GM18517 (cell line): ENCODE measurements around the gene DUOX2.
"Not testable (repeated sequence)": the region's sequence is repeated elsewhere in the genome, so short reads cannot be mapped to it uniquely, and the experiment has no call there.

Experiments
- ATAC-seq: cut with Tn5 transposase; IDR thresholded peaks from one replicate; pipeline ENCODE4 v1.9.1; 2021; ENCODE audit warnings: mild to moderate bottlenecking, moderate library complexity; ENCODE audit not compliant: unreplicated experiment

Gene DUOX2

DNA sequence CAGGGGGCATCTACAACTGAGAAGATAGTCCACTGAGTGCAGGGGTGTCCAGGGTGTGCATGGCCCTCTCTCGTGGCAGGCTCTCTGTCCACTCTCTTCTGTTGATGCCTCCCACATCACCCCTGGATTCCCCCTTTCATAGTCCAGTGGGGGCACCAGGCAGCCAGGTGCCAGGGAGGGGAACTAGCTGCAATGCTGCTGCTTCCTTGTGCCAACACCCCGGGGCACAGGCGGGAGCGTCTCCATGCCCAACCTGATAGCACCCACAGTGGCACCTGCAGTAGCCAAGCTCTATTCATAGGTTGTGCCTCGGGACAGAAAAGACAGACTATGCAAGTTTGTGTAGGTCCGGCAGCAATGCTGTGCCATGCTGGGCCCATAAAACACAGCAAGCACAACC lies 11.7 kb downstream of the DUOX2 start:
- no peak for ATAC-seq

DNA sequence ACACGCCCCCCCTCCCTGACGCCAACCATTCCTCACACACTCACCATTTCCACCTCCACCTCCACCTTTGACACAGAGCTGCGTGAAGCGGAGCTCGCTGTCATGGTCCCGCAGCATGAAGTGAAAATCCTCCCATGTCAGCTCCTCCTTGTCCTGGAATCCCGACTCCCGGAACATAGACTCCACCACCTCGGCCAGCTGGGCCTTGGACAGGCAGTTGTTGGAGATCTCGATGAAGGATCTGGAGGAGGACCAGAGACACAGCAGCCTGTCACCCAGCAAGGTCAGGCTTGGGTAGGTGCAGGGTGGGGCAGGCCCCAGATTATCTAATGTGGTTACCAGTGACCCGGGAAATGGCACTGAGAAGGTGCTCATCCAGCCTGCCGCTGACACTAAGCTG lies 12.2 kb downstream of the DUOX2 start:
- ATAC-seq, result no peak

DNA sequence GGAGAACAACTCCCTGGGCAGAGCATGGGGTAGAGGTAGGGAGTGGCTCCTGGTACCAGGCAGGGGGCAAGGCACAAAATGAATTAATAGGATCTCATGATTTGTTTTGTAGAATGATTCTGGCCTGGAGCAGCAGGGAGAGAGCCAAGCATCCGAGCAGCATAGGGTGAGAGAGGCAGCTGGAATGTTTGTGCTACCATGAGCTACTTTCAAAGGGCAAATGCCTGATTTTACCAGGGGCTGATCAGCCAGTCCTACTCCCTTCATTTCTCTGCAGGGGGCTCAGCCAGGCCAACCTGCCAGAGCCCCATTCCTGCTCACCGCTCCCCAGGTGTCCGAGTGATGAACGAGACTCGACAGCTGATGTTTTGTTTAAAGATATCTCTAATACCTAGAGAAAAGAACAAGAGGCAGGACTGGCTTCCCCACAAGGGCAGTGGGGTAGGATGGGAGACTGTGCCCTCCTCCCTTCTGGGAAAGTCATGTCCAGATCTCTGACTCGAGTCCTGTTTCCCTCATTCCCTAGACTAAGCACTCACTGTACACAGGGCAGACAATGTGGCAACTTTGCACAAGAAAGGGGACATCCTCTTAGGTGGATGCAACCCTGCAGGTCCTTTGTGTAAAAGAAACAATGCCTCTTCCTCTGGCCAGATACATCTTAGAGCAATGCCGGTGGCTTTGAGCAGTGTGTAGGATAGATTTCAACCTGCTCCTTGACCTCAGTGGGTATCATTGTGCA lies 12.9 kb downstream of the DUOX2 start:
- no peak for ATAC-seq

DNA sequence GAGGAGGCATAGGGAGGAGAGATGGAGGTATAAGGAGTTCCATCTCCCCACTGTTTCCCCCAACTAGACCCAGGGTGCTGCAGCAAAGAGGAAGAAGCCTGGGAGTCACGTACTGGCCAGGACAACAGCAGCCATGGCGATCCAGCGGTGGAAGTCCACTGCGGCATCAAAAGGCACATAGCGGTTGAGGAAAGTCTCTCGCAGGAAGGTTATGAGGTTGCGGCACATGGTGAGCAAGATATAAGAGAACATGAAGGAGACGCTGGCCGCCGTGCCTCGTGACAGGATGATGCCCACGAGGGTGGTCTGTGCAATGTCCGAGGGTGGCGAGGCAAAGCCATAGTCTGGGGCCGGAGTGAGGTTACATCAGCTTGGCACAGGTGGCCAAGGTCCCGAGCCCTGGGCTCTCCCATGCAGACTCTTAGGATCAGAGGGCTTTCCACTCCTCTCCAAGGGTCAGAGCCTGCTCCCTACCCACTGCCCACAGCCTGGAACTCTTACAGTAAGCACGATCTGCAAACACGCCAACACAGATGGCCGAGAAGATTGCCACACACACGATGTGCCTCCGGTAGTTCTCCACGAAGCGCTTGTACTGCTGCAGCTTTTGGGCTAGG lies 14.3 kb downstream of the DUOX2 start:
- no peak for ATAC-seq

DNA sequence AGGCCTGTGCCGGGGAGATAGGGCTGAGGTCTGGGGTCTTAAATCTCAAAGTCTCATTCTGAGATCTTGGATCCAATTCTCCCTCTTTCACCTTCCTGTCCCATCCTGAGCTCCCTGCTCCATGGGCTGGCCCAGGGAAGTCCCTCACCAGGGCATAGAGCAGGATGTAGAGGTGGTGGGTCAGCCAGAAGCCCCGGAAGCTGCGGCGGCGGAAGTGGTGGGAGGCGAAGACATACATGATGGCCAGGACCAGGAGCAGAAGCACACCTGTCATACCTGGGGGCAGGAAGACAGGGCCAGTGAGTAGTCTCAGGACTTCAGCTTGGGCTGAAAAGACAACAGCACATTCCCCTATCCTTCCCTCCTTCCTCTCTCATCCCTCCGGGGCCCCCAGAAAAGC lies 16.5 kb downstream of the DUOX2 start:
- ATAC-seq, result no peak

DNA sequence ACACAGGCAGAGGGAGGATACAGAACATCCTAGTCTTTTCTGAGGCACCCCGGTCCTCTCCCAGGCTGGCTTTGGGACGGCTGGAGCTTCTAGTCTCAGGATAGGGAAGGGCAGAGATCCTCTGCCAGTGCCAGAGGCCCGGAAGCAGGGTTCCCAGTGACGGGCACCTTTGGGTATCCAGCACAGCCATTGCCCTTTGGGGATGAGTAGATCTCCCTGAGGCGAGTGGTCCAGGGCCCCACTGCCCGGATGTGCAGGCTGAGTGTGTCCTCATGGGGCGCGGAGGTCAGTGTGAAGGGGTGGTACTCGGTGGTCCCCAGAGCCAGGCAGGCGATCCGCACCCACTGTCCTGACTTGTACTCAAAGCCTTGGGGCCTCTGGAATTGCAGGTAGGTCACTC lies 18.3 kb downstream of the DUOX2 start:
- ATAC-seq, result no peak

DNA sequence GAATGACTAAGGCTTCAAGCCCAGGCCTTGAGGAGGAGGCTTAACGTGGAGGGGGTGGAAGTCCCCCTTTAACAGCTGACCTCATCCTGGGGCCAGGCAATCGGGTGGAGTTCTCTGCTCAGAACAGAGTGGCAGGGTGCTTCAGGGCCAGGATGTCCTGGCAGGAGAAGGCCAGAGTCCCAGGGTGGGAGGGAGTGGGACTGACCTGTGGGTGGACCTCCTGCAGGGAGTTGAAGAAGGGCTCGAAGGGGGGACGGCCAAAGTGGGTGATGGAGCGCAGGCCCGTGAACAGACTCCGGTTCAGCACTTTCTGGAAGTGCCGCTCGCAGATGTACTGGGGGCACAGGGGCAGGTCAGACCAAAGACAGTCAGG lies 19.6 kb downstream of the DUOX2 start:
- no peak for ATAC-seq

DNA sequence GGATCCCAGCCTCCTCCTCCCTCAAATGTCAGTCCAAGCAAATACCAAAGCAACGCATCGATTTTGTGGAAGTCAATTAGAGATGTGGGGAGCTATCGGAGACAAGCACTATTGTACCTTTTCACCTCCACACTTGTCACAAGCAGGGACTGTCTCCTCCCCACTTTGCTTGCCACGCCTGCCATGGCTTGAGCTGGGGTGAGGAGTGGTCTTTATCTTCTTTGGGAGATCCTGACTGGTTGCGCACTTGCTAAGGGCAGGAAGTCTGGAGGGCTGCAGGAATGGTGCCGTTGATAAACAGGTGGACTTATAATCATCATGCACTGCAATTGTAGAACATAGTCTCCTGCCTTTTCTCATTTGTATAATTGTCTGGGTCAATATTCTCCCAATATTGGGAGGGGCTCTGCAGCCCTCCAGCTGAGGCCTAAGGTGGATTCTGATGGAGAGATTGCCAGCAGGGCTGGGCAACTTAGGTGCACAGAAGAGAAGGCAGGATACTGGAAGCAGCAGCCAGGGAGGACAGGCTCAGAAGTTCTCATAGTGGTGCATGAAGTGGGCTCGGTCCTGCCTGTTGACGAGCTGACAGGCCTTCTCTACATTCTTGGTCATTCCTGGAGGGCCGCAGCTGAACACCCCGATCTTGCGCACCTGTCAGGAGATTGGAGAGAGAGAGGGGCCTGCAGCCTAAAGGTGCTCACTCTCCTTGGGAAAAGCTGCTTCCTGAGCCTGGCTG lies 20.2 kb downstream of the DUOX2 start:
- ATAC-seq, result no peak

DNA sequence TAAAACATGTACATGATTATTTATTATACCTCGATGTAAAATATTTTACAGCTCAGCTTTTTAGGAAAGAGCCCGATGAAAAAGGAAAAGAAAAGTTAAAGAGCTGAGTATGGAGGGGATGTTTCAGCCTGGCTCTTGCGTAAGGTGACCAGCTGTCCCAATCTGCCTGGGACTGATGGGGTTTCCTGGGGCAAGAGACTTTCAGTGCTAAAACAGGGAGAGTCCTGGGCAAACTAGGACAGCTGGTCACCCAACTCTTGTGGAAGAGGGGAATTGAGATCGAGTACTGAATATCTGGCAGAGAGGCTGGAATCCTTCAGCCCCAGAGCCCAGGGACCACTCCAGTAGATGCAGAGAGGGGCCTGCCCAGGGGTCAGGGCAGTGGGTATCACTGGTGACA lies 21.0 kb downstream of the DUOX2 start:
- no peak for ATAC-seq

DNA sequence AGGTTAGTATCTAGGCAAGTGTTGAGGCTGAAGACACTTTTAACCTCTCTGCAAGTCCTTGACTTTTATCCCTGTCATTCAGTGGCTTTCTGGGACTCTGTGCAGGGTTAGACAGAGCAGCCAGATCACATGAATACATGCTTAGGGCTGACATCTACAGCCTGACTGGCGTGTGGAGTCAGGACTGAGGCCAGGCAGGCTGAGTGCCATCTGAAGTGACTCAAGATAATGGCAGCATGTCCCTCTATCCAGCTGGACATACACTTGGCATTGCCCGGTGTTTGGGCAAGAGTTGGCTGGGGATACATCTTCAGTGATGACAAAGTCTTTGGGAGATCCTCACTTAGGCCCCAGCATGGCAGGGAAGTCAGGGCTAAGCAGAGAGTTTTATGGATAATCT lies 22.4 kb downstream of the DUOX2 start:
- no peak for ATAC-seq

DNA sequence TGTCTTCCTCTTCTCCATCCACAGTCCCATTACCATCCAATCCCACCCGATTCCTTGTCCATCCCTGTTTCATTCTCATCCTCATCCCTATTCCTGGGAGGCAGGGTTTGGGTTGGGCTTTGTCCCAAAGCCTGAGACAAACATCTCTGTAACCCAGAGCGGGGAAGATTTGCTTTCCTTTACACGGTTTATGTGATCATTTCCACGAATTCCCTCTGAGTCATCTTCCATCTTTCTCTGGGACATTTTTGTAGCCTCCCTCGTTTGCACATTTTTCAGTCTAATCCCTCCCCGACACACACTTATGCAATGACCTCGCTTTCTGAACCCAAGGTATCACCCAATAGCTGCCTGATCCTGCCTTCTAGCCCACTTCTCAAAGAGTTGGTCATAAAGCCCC lies 22.8 kb downstream of the DUOX2 start:
- no peak for ATAC-seq

DNA sequence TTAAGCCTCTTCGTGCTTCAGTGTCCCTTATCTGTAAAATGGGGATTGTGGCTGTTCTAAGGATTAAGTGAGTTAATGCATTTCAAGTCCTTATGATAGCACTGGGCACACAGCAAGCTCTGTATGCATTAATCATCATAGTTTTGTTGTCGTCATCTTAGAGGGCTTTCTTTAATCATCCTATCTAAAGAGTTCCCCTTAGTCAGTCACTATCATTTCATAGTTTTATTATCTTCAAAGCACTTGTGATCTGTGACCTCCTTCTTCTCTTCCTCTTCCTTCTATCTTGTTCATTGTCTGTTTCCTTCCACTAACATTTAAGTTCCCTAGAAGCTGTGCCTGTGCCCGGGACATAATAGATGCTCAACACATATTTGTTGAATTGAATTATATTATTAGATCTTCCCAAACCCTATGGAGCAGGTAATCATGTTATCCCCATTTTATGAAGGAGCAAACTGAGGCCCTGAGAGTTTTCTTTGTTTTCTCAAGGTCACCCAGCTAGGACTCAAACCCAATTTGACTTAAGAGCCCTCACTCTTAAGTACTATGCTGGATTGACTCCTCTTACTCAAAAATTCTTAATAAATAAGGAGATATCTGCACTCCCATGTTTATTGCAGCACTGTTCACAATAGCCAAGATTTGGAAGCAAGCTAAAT lies 24.1 kb downstream of the DUOX2 start:
- ATAC-seq, result no peak

DNA sequence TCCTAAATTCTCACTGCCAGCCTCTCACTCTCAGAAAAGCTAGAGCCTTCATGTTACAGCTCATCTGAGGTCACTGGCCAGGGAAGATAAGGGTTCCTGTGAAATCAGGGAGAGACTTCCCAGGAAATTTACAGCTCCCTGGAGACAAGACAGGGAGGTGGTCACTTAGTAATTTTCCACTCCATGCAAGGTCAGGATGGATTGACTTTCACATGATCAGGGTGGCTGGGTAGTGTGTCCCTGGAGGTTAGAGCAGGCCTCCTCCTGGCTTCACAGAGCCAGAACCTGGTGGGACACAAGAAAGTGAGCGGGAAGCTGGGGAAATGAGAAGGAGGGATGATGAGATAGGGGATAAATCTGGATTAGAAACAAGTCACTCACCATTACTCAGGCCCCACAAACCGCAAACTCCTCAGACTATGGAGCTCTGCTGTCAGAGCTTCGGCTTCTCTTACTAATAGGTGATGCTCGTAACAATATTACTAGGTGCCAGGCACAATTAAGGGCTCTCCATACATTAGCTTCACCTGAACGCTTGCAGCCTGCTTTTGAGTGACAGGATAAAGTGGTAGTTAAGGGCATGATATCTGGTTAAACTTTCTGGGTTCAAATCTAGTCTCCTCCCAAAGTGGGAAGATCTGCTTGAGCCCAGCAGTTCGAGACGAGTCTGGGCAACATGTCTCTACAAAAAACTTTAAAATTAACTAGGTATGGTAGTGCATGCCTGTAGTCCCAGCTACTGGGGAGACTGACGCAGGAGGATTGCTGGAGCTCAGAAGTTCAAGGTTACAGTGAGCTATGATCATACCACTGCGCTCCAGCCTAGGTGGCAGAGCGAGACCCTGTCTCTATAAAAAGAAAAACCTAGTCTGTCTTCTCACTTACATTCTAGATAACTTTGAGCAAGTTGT lies 24.9 kb downstream of the DUOX2 start:
- ATAC-seq, result no peak

DNA sequence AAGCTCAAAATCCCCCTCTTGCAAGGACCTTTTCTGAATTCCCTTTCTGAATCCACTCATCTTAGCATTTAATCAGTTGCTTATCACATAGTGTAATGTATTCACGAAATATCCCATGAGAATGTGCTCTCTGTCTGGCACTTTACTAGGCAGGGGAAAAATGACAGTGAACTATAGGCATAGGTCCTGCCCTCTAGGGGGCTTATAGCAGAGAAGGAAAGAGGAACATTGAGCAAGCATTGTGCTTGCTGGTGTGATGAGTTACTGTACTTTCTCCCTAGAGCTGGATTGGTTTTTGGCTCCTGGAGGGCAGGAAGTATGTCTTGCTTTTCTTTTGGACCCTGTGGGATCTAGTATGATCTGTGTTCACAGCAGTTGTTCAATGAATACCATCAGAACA lies 26.5 kb downstream of the DUOX2 start:
- ATAC-seq, result no peak

DNA sequence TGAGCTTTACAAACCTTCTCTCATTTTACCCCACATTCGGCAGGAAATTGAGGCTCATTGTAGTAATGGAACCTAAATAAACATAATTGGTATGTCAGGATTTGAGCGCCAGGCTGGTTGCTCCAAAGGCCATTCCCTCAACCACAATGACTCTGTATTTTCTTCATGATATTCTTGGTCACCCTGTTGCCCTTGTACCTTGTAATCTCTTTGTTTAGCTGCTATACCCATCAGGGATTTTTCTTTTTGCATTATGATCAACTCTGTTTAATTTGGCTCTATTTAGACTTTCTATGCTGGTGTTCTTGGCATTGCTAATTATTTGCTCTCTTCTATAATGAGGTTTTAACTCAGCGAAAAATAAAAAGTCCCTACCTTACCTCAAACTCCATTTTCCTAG lies 29.8 kb downstream of the DUOX2 start:
- no peak for ATAC-seq

DNA sequence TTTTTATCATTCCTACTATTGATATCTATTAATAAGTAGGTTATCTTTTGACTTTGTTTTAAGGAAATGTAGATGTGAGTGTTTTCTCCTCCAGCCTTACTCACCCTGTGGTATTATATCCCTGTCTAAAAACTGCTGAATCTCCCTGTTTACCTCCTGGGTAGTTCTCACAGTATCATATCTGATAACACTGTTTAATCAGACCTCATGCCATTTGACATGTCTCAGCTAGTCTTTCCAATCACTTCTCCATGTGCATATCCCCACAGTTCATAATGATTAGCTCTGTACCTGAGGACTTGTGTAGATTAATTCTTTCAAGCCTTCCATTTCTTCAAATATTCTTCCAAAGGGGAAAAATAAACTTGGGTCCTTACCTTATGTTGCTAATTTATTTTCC lies 30.7 kb downstream of the DUOX2 start:
- ATAC-seq, result no peak

DNA sequence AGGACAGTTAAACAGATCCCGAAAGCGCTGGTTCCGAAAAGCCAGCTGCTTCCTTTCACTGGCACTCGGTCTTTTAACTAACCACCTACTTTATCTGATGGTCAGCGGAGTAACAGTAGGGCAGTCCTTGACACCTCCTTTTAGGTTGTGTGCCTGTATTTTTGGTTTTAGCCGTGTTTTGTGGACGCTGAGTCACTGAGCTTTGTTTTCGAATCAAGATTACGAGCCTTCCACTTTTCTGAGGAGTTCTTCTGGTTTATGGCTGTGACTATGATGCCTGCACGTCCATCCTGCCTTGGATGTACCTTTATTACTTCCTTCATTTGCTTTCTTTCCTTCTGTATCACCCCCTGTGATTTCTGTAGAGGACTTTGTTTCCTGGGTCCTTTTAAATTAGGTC lies 31.6 kb downstream of the DUOX2 start:
- ATAC-seq, result not testable (repeated sequence)

DNA sequence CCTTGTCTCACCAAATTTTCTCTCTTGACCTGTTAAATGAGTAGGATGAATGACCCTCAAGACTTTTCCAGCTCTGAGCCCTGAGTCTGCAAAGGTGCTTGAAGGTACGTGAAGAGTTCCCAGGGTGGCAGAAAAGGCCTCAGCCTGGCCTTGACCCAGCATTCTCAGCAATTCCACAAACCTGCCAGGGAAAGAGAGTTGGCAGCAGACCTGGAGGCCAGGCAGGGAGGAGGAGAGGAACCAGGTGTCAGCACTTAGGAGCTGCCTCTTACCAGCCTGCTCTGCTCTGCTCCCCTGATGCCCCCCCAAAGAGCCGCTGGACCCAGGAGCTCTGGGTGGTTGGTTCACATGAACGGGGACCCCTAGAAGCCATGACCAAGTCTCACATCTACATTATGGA lies 33.4 kb downstream of the DUOX2 start:
- not testable (repeated sequence) for ATAC-seq

DNA sequence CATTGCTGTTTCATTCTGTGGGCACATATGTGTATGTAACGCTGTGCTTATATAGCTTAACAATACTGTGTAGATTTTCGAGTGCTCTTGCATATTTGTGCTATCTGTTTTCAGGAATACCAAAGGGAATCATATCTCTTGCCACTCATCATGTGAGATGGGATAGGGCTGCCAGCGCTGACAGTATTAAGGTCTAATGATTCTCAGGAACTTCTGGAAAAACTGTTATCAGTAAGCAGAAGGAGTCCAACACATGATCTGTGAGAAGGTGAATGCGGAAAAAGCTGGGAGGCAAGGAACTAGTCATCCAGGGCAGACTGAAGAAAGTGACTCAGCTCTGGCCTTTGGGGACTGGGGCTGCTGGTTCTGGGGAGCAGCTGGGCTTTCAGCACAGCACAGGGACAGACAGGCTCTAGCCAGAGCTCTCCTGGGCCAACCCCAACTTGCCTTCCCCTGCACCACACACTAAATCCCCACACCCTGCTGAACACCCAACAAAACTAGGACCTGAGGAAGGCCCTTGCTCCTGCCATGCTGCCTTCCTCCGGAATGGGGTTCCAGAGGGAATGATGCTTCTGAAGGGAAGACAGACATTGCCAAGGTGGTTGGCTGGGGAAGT lies 34.2 kb downstream of the DUOX2 start:
- ATAC-seq, result not testable (repeated sequence)

DNA sequence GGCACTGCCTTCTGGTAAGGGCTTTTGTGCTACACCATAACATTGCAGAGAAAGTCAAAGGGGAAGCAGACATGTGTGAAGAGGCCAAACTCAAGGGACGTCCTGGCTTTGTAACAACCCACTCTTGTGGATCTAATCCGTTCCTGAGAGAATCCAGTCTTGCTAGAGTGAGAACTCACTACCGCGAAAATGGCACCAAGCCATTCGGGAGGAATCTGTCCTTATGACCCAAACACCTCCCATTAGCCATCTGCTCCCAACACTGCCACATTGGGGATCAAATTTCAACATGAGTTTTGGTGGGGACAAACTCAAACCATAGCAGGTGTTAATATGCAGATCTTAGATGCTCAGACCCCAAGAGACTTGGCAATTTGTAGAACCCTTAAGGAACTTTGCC lies 34.8 kb downstream of the DUOX2 start:
- not testable (repeated sequence) for ATAC-seq
